ENCODE measurements around the gene ADAMTSL1. TPM values are rescaled to one million over a fixed set of nuclear protein-coding genes. Genes with fewer than 3 reads are reported as not detected.

ADAMTSL1 gene
- total RNA-seq, 1 experiment from 2014 or later = not detected

GRCh38 chr9:18796696-18797270 is 322.8 kb downstream of the ADAMTSL1 start:
- TF ChIP-seq CTCF (IDR thresholded peaks at IDR 0.05; ENCODE audit: unreplicated experiment) = no peak
- intact Hi-C loops (cut with micrococcal nuclease; ENCODE audit: unreplicated experiment) = no loop called here
- Mint-ChIP-seq H3K9me3 (ENCODE audit: low read depth, unreplicated experiment) (no peaks in the 10 kb centered on the region), H3K27me3 (ENCODE audit: unreplicated experiment) (peaks cover 42% of the 10 kb centered on the region), H3K4me1 (ENCODE audit: low read depth, unreplicated experiment) (no peaks in the 10 kb centered on the region), H3K27ac (ENCODE audit: unreplicated experiment) (no peak overlapping the region), H3K4me3 (ENCODE audit: low read depth, unreplicated experiment) (no peak overlapping the region), H3K36me3 (ENCODE audit: insufficient read depth, unreplicated experiment) (no peaks in the 10 kb centered on the region)
- BruUV-seq (replicated peaks) = no TSS peak
- CTCF ChIA-PET = no interaction called here
- no peak for DNase-seq

- DNase-seq = no peak
- Mint-ChIP-seq H3K27me3 (ENCODE audit: unreplicated experiment) (peaks cover 41% of the 10 kb centered on the region), H3K9me3 (ENCODE audit: low read depth, unreplicated experiment) (no peaks in the 10 kb centered on the region), H3K27ac (ENCODE audit: unreplicated experiment) (no peak overlapping the region), H3K36me3 (ENCODE audit: insufficient read depth, unreplicated experiment) (no peaks in the 10 kb centered on the region), H3K4me1 (ENCODE audit: low read depth, unreplicated experiment) (no peaks in the 10 kb centered on the region), H3K4me3 (ENCODE audit: low read depth, unreplicated experiment) (no peak overlapping the region)
- CTCF ChIA-PET = no interaction called here
- TF ChIP-seq CTCF (IDR thresholded peaks at IDR 0.05; ENCODE audit: unreplicated experiment) = no peak
- intact Hi-C loops (cut with micrococcal nuclease; ENCODE audit: unreplicated experiment) = no loop called here
- BruUV-seq (replicated peaks) = no TSS peak
Observed at GRCh38 chr9:18798106-18798505, 324.2 kb downstream of the ADAMTSL1 start.

GRCh38 chr9:18798508-18799290 is 324.7 kb downstream of the ADAMTSL1 start:
- no peaks in the 10 kb centered on the region for H3K9me3 Mint-ChIP-seq (ENCODE audit: low read depth, unreplicated experiment)
- TF ChIP-seq CTCF (IDR thresholded peaks at IDR 0.05; ENCODE audit: unreplicated experiment) = no peak
- H3K36me3 Mint-ChIP-seq (ENCODE audit: insufficient read depth, unreplicated experiment) = no peaks in the 10 kb centered on the region
- no TSS peak for BruUV-seq (replicated peaks)
- no peaks in the 10 kb centered on the region for H3K4me1 Mint-ChIP-seq (ENCODE audit: low read depth, unreplicated experiment)
- H3K27me3 Mint-ChIP-seq (ENCODE audit: unreplicated experiment) = peaks cover 35% of the 10 kb centered on the region
- DNase-seq = no peak
- intact Hi-C loops (cut with micrococcal nuclease; ENCODE audit: unreplicated experiment) = no loop called here
- no peak overlapping the region for H3K4me3 Mint-ChIP-seq (ENCODE audit: low read depth, unreplicated experiment)
- CTCF ChIA-PET = no interaction called here
- H3K27ac Mint-ChIP-seq (ENCODE audit: unreplicated experiment) = no peak overlapping the region

- H3K9me3 Mint-ChIP-seq (ENCODE audit: low read depth, unreplicated experiment) = no peaks in the 10 kb centered on the region
- H3K27ac Mint-ChIP-seq (ENCODE audit: unreplicated experiment) = no peak overlapping the region
- no peaks in the 10 kb centered on the region for H3K36me3 Mint-ChIP-seq (ENCODE audit: insufficient read depth, unreplicated experiment)
- H3K4me3 Mint-ChIP-seq (ENCODE audit: low read depth, unreplicated experiment) = no peak overlapping the region
- TF ChIP-seq CTCF (IDR thresholded peaks at IDR 0.05; ENCODE audit: unreplicated experiment) = no peak
- peaks cover 28% of the 10 kb centered on the region for H3K27me3 Mint-ChIP-seq (ENCODE audit: unreplicated experiment)
- intact Hi-C loops (cut with micrococcal nuclease; ENCODE audit: unreplicated experiment) = no loop called here
- no peak for DNase-seq
- CTCF ChIA-PET = interaction anchor here (1.1 kb wide), 1 partner anchor 356 kb away, joined by 4 read pairs; no protein-coding TSS in a partner anchor
- BruUV-seq (replicated peaks) = no TSS peak
- no peaks in the 10 kb centered on the region for H3K4me1 Mint-ChIP-seq (ENCODE audit: low read depth, unreplicated experiment)
Observed at GRCh38 chr9:18799428-18799827, 325.5 kb downstream of the ADAMTSL1 start.
